ENCODE results near the gene PRSS48.
"Not testable (repeated sequence)": the region's sequence is repeated elsewhere in the genome, so short reads cannot be mapped to it uniquely, and the experiment has no call there.

Gene PRSS48, protein sequence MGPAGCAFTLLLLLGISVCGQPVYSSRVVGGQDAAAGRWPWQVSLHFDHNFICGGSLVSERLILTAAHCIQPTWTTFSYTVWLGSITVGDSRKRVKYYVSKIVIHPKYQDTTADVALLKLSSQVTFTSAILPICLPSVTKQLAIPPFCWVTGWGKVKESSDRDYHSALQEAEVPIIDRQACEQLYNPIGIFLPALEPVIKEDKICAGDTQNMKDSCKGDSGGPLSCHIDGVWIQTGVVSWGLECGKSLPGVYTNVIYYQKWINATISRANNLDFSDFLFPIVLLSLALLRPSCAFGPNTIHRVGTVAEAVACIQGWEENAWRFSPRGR

DNA sequence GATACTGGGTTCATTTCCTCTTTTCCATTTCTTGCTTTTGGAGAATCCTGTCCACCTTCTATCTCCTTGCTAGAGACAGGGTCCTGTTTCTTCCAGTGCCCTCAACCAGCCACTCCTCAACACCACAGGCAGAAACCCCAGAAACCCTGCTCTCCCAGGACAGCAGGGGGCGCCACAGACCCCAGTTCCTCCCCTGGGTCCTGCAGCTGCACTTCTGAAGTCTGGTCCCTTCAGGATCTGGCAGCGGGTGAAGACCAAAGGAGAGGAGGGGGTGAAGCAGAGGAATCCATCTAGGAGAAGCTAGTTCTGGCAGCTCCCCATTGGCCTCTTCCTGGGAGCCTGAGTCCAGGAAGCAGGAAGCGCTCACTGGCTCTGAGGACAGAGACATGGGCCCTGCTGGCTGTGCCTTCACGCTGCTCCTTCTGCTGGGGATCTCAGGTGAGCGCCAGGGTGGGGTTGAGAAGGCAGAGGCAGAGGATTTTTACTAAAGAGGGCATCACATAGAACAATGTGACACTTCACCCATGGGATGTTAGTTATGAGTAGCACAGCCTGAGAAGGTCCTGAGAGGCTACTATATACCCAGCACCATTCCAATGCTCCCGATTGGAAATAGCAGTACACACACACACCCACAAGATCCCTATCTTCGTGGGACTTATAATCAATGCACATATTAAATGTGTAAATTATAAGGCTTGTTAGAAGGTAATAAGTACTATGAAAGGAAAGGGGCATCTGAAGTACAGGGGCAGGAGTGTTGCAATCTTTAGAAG is at the start of gene PRSS48:
PRSS48 (plus strand) TSS at position 375 of the 776 bp plus-strand sequence; CDS start at position 387, 12 bp downstream.
- H3K9ac ChIP-seq (ENCODE audit: low read length): no peak within 1 kb of the TSS
- no peak within 1 kb of the TSS for H3K27ac ChIP-seq (ENCODE audit: low read depth, low read length)
- H3K27me3 ChIP-seq (ENCODE audit: control insufficient read depth in 1 of 2, insufficient read depth in 2 of 2, low read length in 2 of 2): no peaks in the 10 kb centered on the region
- no peak within 1 kb of the TSS for H3K4me3 ChIP-seq (ENCODE audit: low read depth in 1 of 2, low read length in 2 of 2)
- H3K9me3 ChIP-seq (ENCODE audit: low read length): no peaks in the 10 kb centered on the region
- peaks cover 5% of the 10 kb centered on the region for H3K4me1 ChIP-seq (ENCODE audit: insufficient read depth, low read length)
- H3K36me3 ChIP-seq (ENCODE audit: insufficient read depth, low read length): no peaks in the 10 kb centered on the region

DNA sequence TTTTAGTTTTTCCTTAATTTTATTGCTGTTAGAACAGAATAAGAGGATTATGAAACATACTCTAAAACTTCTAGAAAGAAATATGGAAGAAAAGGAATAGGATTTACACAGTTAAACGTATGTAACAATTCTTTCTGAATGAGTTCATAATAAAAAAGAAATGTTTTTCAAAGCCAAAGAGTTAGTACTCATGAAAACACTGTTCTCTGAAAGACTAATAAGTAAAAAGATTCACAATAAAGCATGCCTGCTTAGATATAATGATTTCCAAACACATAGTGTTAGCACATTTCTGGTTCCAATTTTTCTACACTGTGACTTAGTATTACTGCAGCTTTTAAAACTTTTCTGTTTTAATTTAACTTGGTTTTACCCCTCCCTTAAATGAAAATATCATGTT is 49.8 kb upstream of the PRSS48 start:
- Histone ChIP-seq H3K9me3 (ENCODE audit: low read length) (no peaks in the 10 kb centered on the region), H3K27ac (ENCODE audit: low read depth, low read length) (peak overlapping the region; percentile 25), H3K27me3 (ENCODE audit: control insufficient read depth in 1 of 2, insufficient read depth in 2 of 2, low read length in 2 of 2) (no peaks in the 10 kb centered on the region), H3K9ac (ENCODE audit: low read length) (peak overlapping the region; percentile 23), H3K36me3 (ENCODE audit: insufficient read depth, low read length) (no peaks in the 10 kb centered on the region), H3K4me3 (ENCODE audit: low read depth in 1 of 2, low read length in 2 of 2) (peak overlapping the region in 1 of 2 donors; percentile 20), H3K4me1 (ENCODE audit: insufficient read depth, low read length) (peaks cover 29% of the 10 kb centered on the region)

DNA sequence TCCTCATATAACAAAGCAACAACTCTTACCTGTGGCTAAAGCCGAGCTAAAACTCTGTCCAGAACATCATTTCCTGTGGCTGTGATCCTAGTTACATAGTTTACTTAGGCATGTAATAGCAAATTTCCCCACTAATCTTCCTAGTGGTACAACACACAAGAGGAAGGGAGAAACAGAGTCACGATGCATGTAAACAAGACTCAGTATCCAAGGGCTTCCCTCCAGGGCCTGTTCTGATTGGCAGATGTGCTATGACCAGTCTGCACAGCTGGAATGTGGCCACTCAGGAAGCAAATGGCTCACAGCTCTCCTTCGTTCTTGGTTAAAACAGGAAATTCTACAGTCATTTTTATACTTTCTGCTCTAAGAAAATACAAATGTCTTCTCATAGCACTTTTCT is 49.2 kb upstream of the PRSS48 start:
- Histone ChIP-seq H3K9ac (ENCODE audit: low read length) (peak overlapping the region; percentile 23), H3K36me3 (ENCODE audit: insufficient read depth, low read length) (no peaks in the 10 kb centered on the region), H3K4me3 (ENCODE audit: low read depth in 1 of 2, low read length in 2 of 2) (no peak overlapping the region), H3K4me1 (ENCODE audit: insufficient read depth, low read length) (peaks cover 29% of the 10 kb centered on the region), H3K27ac (ENCODE audit: low read depth, low read length) (peak overlapping the region; percentile 10), H3K27me3 (ENCODE audit: control insufficient read depth in 1 of 2, insufficient read depth in 2 of 2, low read length in 2 of 2) (no peaks in the 10 kb centered on the region), H3K9me3 (ENCODE audit: low read length) (no peaks in the 10 kb centered on the region)

DNA sequence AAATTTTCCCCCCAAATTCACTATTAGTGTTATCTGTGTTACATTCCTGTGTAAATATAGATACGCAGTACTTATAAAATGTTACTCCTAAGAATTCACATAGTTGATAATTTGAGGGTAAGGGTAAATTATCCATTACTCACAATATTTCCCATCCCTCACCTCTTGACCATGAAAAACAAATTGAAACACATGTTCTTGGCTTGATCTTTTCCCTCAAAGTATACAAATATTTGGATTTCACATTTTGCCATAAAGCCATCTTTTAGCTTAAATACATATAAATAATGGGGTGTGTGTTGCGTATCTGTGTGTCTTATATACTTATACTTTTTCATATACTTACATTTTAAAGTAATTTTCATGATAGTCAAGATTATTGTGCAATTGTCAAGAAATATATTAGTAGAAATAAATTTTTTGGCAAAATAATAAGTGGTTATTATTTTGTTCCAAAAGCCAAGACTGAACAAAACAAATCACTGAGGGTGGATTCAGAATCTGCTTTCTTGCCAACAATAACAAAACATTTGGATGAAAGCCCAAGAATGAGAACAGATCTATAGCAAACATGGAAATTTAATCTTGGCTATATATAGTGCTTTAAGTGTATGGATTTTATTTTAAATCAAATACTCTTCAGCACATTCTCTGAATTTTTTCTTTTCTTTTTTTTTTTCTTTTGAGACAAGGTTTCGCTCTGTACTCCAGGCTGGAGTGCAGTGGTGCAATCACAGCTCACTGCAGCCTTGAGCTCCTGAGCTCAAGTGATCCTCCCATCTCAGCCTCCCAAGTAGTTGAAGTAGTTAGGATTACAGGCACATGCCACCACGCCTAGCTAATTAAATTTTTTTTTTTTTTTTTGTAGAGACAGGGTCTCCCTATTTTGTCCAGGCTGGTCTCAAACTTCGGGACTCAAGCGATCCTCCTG is 48.5 kb upstream of the PRSS48 start:
- Histone ChIP-seq H3K36me3 (ENCODE audit: insufficient read depth, low read length) (no peaks in the 10 kb centered on the region), H3K9me3 (ENCODE audit: low read length) (no peaks in the 10 kb centered on the region), H3K27ac (ENCODE audit: low read depth, low read length) (no peak overlapping the region), H3K4me1 (ENCODE audit: insufficient read depth, low read length) (peaks cover 29% of the 10 kb centered on the region), H3K4me3 (ENCODE audit: low read depth in 1 of 2, low read length in 2 of 2) (no peak overlapping the region), H3K9ac (ENCODE audit: low read length) (no peak overlapping the region), H3K27me3 (ENCODE audit: control insufficient read depth in 1 of 2, insufficient read depth in 2 of 2, low read length in 2 of 2) (no peaks in the 10 kb centered on the region)

DNA sequence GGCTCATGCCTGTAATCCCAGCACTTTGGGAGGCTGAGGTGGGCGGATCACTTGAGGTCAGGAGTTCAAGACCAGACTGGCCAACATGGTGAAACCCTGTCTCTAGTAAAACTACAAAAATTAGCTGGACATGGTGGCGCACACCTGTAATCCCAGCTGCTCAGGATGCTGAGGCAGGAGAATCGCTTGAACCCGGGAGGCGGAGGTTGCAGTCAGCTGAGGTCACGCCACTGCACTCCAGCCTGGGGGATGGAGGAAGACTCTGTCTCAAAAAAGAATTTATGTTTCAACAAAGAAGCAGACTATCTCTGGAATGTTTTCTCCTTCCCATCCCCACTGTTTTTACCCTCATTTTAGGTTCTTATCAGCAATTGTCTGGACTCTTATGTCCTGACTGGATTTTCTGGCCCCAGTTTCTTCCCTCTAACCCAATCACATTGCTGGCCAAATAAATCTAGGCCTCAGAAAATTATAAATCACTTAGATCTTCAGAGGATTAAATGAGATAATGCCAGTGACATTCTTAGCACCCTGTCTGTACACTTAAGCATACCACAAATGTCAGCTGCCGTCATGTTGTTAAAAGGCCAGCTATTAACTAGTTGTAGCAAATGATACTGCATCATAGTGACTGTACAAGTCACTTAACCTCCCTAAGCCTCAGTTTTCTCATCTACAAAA is 44.9 kb upstream of the PRSS48 start:
- Histone ChIP-seq H3K36me3 (ENCODE audit: insufficient read depth, low read length) (no peaks in the 10 kb centered on the region), H3K27me3 (ENCODE audit: control insufficient read depth in 1 of 2, insufficient read depth in 2 of 2, low read length in 2 of 2) (no peaks in the 10 kb centered on the region), H3K4me3 (ENCODE audit: low read depth in 1 of 2, low read length in 2 of 2) (no peak overlapping the region), H3K9me3 (ENCODE audit: low read length) (no peaks in the 10 kb centered on the region), H3K4me1 (ENCODE audit: insufficient read depth, low read length) (peaks cover 15% of the 10 kb centered on the region), H3K27ac (ENCODE audit: low read depth, low read length) (no peak overlapping the region), H3K9ac (ENCODE audit: low read length) (no peak overlapping the region)

DNA sequence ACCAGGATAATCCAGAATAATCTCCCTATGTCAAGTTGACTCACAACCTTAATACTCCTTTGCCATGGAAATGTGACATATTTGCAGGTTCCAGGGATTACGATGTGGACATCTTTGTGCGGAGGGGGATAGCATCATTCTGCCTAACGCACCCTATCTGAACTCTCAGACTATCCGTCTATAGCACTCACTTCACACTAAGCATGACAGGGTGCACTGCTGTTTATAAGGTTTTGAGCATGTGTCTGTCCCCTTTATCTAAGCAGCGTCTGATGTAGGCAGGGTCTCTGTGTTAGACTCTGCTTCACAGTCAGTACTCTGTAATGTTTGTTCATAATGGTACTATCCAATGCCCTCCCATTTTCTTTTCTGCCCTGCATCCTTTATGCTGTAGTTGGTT is 43.4 kb upstream of the PRSS48 start:
- H3K27me3 ChIP-seq (ENCODE audit: control insufficient read depth in 1 of 2, insufficient read depth in 2 of 2, low read length in 2 of 2): no peaks in the 10 kb centered on the region
- no peak overlapping the region for H3K9ac ChIP-seq (ENCODE audit: low read length)
- peaks cover 4% of the 10 kb centered on the region for H3K4me1 ChIP-seq (ENCODE audit: insufficient read depth, low read length)
- no peak overlapping the region for H3K27ac ChIP-seq (ENCODE audit: low read depth, low read length)
- no peaks in the 10 kb centered on the region for H3K9me3 ChIP-seq (ENCODE audit: low read length)
- H3K36me3 ChIP-seq (ENCODE audit: insufficient read depth, low read length): no peaks in the 10 kb centered on the region
- H3K4me3 ChIP-seq (ENCODE audit: low read depth in 1 of 2, low read length in 2 of 2): no peak overlapping the region

DNA sequence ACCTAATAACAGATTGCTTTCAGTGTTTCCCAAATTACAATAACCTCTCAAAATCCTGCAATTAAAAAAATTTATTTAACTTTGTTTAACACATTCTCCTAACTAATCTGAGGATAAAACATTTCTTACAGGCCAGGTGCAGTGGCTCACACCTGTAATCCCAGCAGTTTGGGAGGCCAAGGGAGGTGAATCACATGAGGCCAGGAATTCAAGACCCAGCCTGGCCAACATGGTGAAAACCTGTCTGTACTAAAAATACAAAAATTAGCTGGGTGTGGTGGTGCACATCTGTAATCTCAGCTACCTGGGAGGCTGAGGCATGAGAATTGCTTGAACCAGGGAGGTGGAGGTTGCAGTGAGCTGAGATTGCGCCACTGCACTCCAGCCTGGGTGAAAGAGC is 41.6 kb upstream of the PRSS48 start:
- H3K4me3 ChIP-seq (ENCODE audit: low read depth in 1 of 2, low read length in 2 of 2); H3K9me3 ChIP-seq (ENCODE audit: low read length): not testable (repeated sequence)

DNA sequence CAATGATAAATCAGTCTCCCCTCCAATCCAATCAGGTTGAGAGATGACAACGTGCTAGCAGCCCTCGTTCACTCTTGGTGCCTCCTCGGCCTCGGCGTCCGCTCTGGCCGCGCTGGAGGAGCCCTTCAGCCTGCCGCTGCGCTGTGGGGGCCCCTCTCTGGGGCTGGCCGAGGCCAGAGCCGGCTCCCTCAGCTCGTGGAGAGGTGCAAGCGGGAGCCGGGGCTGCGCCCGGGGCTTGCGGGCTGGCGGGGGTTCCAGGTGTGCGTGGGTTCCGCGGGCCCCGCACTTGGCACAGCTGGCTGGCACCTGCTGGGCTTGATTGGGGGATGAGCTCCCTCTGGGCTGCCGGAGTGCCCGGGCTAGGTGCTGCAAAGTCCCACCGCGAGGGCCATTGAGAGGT is 40.9 kb upstream of the PRSS48 start:
- H3K4me3 ChIP-seq (ENCODE audit: low read depth in 1 of 2, low read length in 2 of 2): no peak overlapping the region
- H3K9me3 ChIP-seq (ENCODE audit: low read length): no peaks in the 10 kb centered on the region
- H3K27ac ChIP-seq (ENCODE audit: low read depth, low read length): no peak overlapping the region
- peaks cover 10% of the 10 kb centered on the region for H3K4me1 ChIP-seq (ENCODE audit: insufficient read depth, low read length)
- no peaks in the 10 kb centered on the region for H3K27me3 ChIP-seq (ENCODE audit: control insufficient read depth in 1 of 2, insufficient read depth in 2 of 2, low read length in 2 of 2)
- no peaks in the 10 kb centered on the region for H3K36me3 ChIP-seq (ENCODE audit: insufficient read depth, low read length)
- no peak overlapping the region for H3K9ac ChIP-seq (ENCODE audit: low read length)

More for the DNA sequence above, 41.6 kb upstream of the PRSS48 start:
- not testable (repeated sequence) for H3K27ac ChIP-seq (ENCODE audit: low read depth, low read length); H3K4me1 ChIP-seq (ENCODE audit: insufficient read depth, low read length); H3K27me3 ChIP-seq (ENCODE audit: control insufficient read depth in 1 of 2, insufficient read depth in 2 of 2, low read length in 2 of 2); H3K9ac ChIP-seq (ENCODE audit: low read length); H3K36me3 ChIP-seq (ENCODE audit: insufficient read depth, low read length)

DNA sequence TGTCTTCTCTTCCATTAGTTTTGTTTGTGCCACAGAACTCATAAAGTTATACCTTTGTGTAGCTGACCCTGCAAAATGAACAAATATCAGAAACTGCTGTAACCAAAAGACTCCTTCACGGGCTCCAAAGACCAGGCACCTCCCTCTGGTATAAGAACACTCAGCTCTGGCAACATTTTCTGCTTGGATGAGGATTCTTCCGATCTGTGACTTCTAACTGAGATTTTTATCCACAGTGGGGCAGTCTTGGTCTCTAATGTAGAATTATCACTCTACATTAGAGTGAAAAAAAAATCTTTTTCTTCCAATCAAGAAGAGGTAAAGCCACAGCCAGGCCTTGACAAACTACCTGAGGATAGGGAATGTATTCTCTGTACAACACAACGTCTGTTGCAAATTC is 38.5 kb upstream of the PRSS48 start:
- H3K4me3 ChIP-seq (ENCODE audit: low read depth in 1 of 2, low read length in 2 of 2): no peak overlapping the region
- H3K36me3 ChIP-seq (ENCODE audit: insufficient read depth, low read length): no peaks in the 10 kb centered on the region
- no peaks in the 10 kb centered on the region for H3K27me3 ChIP-seq (ENCODE audit: control insufficient read depth in 1 of 2, insufficient read depth in 2 of 2, low read length in 2 of 2)
- H3K27ac ChIP-seq (ENCODE audit: low read depth, low read length): no peak overlapping the region
- no peaks in the 10 kb centered on the region for H3K9me3 ChIP-seq (ENCODE audit: low read length)
- H3K4me1 ChIP-seq (ENCODE audit: insufficient read depth, low read length): peaks cover 10% of the 10 kb centered on the region
- no peak overlapping the region for H3K9ac ChIP-seq (ENCODE audit: low read length)

DNA sequence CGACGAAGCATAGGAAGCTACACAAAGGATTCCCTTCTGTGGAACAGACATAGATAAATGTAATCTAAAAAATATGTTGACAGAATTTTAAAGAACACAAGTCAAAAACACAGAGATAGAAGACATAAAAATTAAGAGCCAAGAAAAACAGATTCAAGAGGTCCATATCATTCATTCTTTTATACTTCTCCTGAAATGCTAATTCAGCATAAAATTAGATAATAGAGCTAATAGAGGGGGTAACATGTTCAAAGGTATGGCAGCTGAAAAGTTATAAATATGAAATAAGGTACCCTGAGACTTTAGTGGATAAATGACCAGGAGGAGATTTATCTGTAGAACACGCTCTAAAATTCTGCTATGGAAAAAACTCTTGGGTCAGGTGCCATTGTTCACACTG is 37.4 kb upstream of the PRSS48 start:
- H3K27me3 ChIP-seq (ENCODE audit: control insufficient read depth in 1 of 2, insufficient read depth in 2 of 2, low read length in 2 of 2): no peaks in the 10 kb centered on the region
- no peak overlapping the region for H3K4me3 ChIP-seq (ENCODE audit: low read depth in 1 of 2, low read length in 2 of 2)
- no peak overlapping the region for H3K9ac ChIP-seq (ENCODE audit: low read length)
- no peaks in the 10 kb centered on the region for H3K9me3 ChIP-seq (ENCODE audit: low read length)
- H3K27ac ChIP-seq (ENCODE audit: low read depth, low read length): no peak overlapping the region
- H3K36me3 ChIP-seq (ENCODE audit: insufficient read depth, low read length): no peaks in the 10 kb centered on the region
- peaks cover 10% of the 10 kb centered on the region for H3K4me1 ChIP-seq (ENCODE audit: insufficient read depth, low read length)

DNA sequence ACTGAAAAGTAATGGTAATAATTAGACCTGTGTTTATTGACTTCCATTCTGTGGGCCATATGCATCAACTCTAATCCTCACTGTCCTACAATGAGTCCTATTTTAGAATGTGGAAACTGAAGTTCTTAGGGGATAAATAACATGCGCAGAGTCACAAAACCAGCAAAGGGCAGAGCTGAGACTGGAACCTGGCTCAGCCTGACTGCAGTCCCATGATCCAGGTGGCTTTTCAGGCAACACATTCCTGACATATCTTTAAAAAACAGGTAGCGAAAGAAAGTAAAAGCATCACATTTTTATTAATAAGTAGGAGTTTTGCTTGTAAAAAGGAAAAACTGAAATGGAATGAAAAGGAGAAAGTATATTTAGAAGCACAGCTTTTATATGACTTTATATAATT is 34.7 kb upstream of the PRSS48 start:
- Histone ChIP-seq H3K4me1 (ENCODE audit: insufficient read depth, low read length) (peaks cover 10% of the 10 kb centered on the region), H3K36me3 (ENCODE audit: insufficient read depth, low read length) (no peaks in the 10 kb centered on the region), H3K9me3 (ENCODE audit: low read length) (no peaks in the 10 kb centered on the region), H3K9ac (ENCODE audit: low read length) (no peak overlapping the region), H3K4me3 (ENCODE audit: low read depth in 1 of 2, low read length in 2 of 2) (no peak overlapping the region), H3K27me3 (ENCODE audit: control insufficient read depth in 1 of 2, insufficient read depth in 2 of 2, low read length in 2 of 2) (no peaks in the 10 kb centered on the region), H3K27ac (ENCODE audit: low read depth, low read length) (no peak overlapping the region)

Data from muscle layer of colon (tissue), 2 donors.